ENCODE measurements around the gene AMOTL1. TPM values are rescaled to one million over a fixed set of nuclear protein-coding genes. Genes with fewer than 3 reads are reported as not detected.

The AMOTL1 gene
- total RNA-seq, 4 donors from 2014 or later: 47.2 to 91.6 (median 66.9) TPM

- H3K36me3 ChIP-seq: peaks cover 0 to 24% (median 0%) of the 10 kb centered on the region in 3 donors
- WGBS, 2 donors: 0 to 7% methylated on average over 1 of the region's 1 CpG
- DNase-seq: no peak
- H3K4me1 ChIP-seq: no peaks in the 10 kb centered on the region
- intact Hi-C loops (cut with DNase I): loop anchor here (5.0 kb wide), 1 partner anchor 275 kb away; no protein-coding TSS in a partner anchor
- TF ChIP-seq CTCF (IDR thresholded peaks at IDR 0.05): peak; percentile 69 to 85 (median 80)
- no peak for TF ChIP-seq POLR2A (IDR thresholded peaks at IDR 0.05)
- H3K4me3 ChIP-seq: no peak overlapping the region
- H3K9me3 ChIP-seq: no peaks in the 10 kb centered on the region
- no peaks in the 10 kb centered on the region for H3K27me3 ChIP-seq
- no peak overlapping the region for H3K27ac ChIP-seq
Observed at GRCh38 chr11:94897330-94897768, 129.2 kb downstream of the AMOTL1 start.

- WGBS, 2 donors: 40 to 50% methylated on average over 2 of the region's 2 CpGs
- Histone ChIP-seq H3K4me1 (no peaks in the 10 kb centered on the region), H3K36me3 (peaks cover 0 to 13% (median 0%) of the 10 kb centered on the region in 3 donors), H3K27ac (no peak overlapping the region), H3K9me3 (no peaks in the 10 kb centered on the region), H3K27me3 (no peaks in the 10 kb centered on the region), H3K4me3 (no peak overlapping the region)
- TF ChIP-seq CTCF (IDR thresholded peaks at IDR 0.05) (no peak), POLR2A (IDR thresholded peaks at IDR 0.05) (no peak)
- intact Hi-C loops (cut with DNase I): no loop called here
- DNase-seq: no peak
Observed at GRCh38 chr11:94907226-94907625, 139.1 kb downstream of the AMOTL1 start.

- H3K36me3 ChIP-seq: peaks cover 0 to 11% (median 0%) of the 10 kb centered on the region in 3 donors
- DNase-seq: no peak
- TF ChIP-seq CTCF (IDR thresholded peaks at IDR 0.05): no peak
- TF ChIP-seq POLR2A (IDR thresholded peaks at IDR 0.05): no peak
- H3K27ac ChIP-seq: no peak overlapping the region
- no peaks in the 10 kb centered on the region for H3K4me1 ChIP-seq
- no peaks in the 10 kb centered on the region for H3K27me3 ChIP-seq
- H3K9me3 ChIP-seq: no peaks in the 10 kb centered on the region
- 55 to 87% methylated on average over 2 of the region's 4 CpGs for WGBS, 2 donors
- no peak overlapping the region for H3K4me3 ChIP-seq
- intact Hi-C loops (cut with DNase I): no loop called here
Observed at GRCh38 chr11:94909371-94909820, 141.2 kb downstream of the AMOTL1 start.

- Histone ChIP-seq H3K9me3 (no peaks in the 10 kb centered on the region), H3K27ac (no peak overlapping the region), H3K4me1 (no peaks in the 10 kb centered on the region), H3K4me3 (no peak overlapping the region), H3K36me3 (peaks cover 0 to 2% (median 0%) of the 10 kb centered on the region in 3 donors), H3K27me3 (no peaks in the 10 kb centered on the region)
- intact Hi-C loops (cut with DNase I): no loop called here
- DNase-seq: no peak
- 59 to 93% methylated on average over 3 of the region's 3 CpGs for WGBS, 2 donors
- TF ChIP-seq CTCF (IDR thresholded peaks at IDR 0.05) (no peak), POLR2A (IDR thresholded peaks at IDR 0.05) (no peak)
Observed at GRCh38 chr11:94910270-94910669, 142.1 kb downstream of the AMOTL1 start.

GRCh38 chr11:94910779-94911178, 142.6 kb downstream of the AMOTL1 start:
- Histone ChIP-seq H3K27ac (no peak overlapping the region), H3K4me1 (no peaks in the 10 kb centered on the region), H3K9me3 (no peaks in the 10 kb centered on the region), H3K36me3 (no peaks in the 10 kb centered on the region), H3K27me3 (no peaks in the 10 kb centered on the region), H3K4me3 (no peak overlapping the region)
- 0% methylated on average over 1 of the region's 1 CpG for WGBS, 2 donors
- TF ChIP-seq CTCF (IDR thresholded peaks at IDR 0.05) (no peak), POLR2A (IDR thresholded peaks at IDR 0.05) (no peak)
- intact Hi-C loops (cut with DNase I): no loop called here
- DNase-seq: no peak

Measured in esophagus squamous epithelium (tissue), 5 donors.